GM23248 (cell line): Measurements from ENCODE around the gene ABR. TPM values are rescaled to one million over a fixed set of nuclear protein-coding genes. Genes with fewer than 3 reads are reported as not detected.

ENCODE experiments used
- DNase-seq: peaks from one replicate; pipeline ENCODE4 v3.0.0-alpha.2; 2015
- H2AFZ ChIP-seq: fragments of 200-600 bp; sonication (generic); 2 replicates; pipeline ENCODE4 v1.6.1; 2016; ENCODE audit warnings: antibody characterized with exemption
- H3F3A ChIP-seq: fragments of 200-600 bp; sonication (generic); 2 replicates; pipeline ENCODE4 v1.6.1; 2016; ENCODE audit warnings: mild to moderate bottlenecking, antibody characterized with exemption, mixed run types; ENCODE audit not compliant: insufficient read depth
- H3K27ac ChIP-seq: fragments of 200-600 bp; sonication (generic); 2 replicates; pipeline ENCODE4 v1.5.1; 2016; ENCODE audit warnings: mild to moderate bottlenecking
- H3K27me3 ChIP-seq: fragments of 200-600 bp; sonication (generic); replicated peaks from 2 replicates; pipeline ENCODE4 v1.6.1; 2016; ENCODE audit warnings: mild to moderate bottlenecking; ENCODE audit not compliant: insufficient read depth
- H3K36me3 ChIP-seq: fragments of 200-600 bp; sonication (generic); 2 replicates; pipeline ENCODE4 v1.6.1; 2016; ENCODE audit warnings: low read depth, mild to moderate bottlenecking
- H3K4me1 ChIP-seq: fragments of 200-600 bp; sonication (generic); 2 replicates; pipeline ENCODE4 v1.6.1; 2016; ENCODE audit warnings: mild to moderate bottlenecking; ENCODE audit not compliant: insufficient read depth
- H3K4me2 ChIP-seq: fragments of 200-600 bp; sonication (generic); one replicate; pipeline ENCODE4 v1.6.1; 2016; ENCODE audit warnings: mild to moderate bottlenecking; ENCODE audit not compliant: unreplicated experiment
- H3K4me3 ChIP-seq: fragments of 200-600 bp; sonication (generic); 2 replicates; pipeline ENCODE4 v1.5.1; 2016; ENCODE audit warnings: mild to moderate bottlenecking
- H3K79me2 ChIP-seq: fragments of 200-600 bp; sonication (generic); 2 replicates; pipeline ENCODE4 v1.6.1; 2016; ENCODE audit warnings: mild to moderate bottlenecking; ENCODE audit not compliant: insufficient read depth
- H3K9ac ChIP-seq: fragments of 200-600 bp; sonication (generic); 2 replicates; pipeline ENCODE4 v1.6.1; 2016; ENCODE audit warnings: mild to moderate bottlenecking
- H3K9me2 ChIP-seq: fragments of 200-600 bp; sonication (generic); 2 replicates; pipeline ENCODE4 v1.6.1; 2016; ENCODE audit warnings: mixed run types, mild to moderate bottlenecking, moderate library complexity; ENCODE audit not compliant: insufficient read depth
- H3K9me3 ChIP-seq: fragments of 200-600 bp; sonication (generic); one replicate; pipeline ENCODE4 v1.6.1; 2017; ENCODE audit warnings: low read depth
- H4K20me1 ChIP-seq: fragments of 200-600 bp; sonication (generic); 2 replicates; pipeline ENCODE4 v1.6.0; 2016; ENCODE audit not compliant: insufficient read depth
- EZH2 ChIP-seq: fragments of 200-600 bp; sonication (generic); IDR thresholded peaks from 2 replicates; pipeline ENCODE4 v1.6.1; 2018; ENCODE audit warnings: antibody characterized with exemption, mild to moderate bottlenecking; ENCODE audit not compliant: insufficient read depth, poor library complexity, severe bottlenecking
- EZH2phosphoT487 ChIP-seq: fragments of 200-600 bp; sonication (generic); IDR thresholded peaks from 2 replicates; pipeline ENCODE4 v1.6.1; 2018; ENCODE audit warnings: antibody characterized with exemption, moderate library complexity, mild to moderate bottlenecking, low read depth; ENCODE audit not compliant: insufficient read depth
- WGBS, 2 experiments: methylation state at CpG; one replicate each; pipeline ENCODE4 v1.1.6; 2015 to 2017; ENCODE audit warnings: low lambda C conversion rate in 2 of 2, low coverage in 1 of 2; ENCODE audit errors: missing lambda C conversion rate in 2 of 2; 5-methylcytosine and 5-hydroxymethylcytosine counted together
- in situ Hi-C: fragments of 300-500 bp; cut with MboI; formaldehyde crosslinking; loops from 2 replicates; pipeline ENCODE4 v1.15.0; 2020
- polyA plus RNA-seq: library from polyadenylated mRNA; unstranded; fragments of >200 nt; fragmentation: Nextera tagmentation; extraction: Ambion mirVana; gene quantifications from 2 replicates; pipeline ENCODE4 v1.2.1, GENCODE V29; 2016
- total RNA-seq: library from RNA; depleted of rRNA; stranded (reverse); fragments of >200 nt; shearing (Covaris generic); gene quantifications from 2 replicates; pipeline ENCODE4 v1.2.3, GENCODE V29; 2014

Gene ABR
- total and polyA plus RNA-seq, 2 experiments from 2014 or later = 24.4 to 38.2 TPM

DNA sequence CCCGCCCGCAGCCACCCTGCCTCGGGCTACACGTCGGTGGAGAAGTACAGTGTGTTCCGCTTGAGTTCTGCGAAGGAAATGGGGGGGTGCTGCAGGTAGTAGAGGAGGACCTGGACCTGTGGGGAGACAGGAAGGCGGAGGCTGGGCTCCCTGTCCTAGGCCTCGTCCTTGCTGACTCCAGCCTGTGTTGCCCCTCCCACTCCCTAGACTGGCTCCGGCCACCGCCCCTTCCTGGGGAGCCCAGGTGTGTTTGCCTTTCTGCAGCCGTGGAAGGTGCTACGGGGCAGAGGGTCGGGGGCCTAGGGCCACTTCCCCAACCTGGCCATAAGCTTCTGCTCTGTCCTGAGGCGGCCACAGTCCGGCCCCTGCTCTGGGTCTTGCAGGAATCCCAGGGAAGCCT lies 173.7 kb downstream of the ABR start:
- Histone ChIP-seq H2AFZ (no peak overlapping the region), H3K4me1 (peaks cover 22% of the 10 kb centered on the region), H3K4me2 (no peak overlapping the region), H3K9me3 (no peaks in the 10 kb centered on the region), H3K27me3 (no peaks in the 10 kb centered on the region), H4K20me1 (no peaks in the 10 kb centered on the region; the same call in 1 of the 2 replicates), H3K27ac (no peak overlapping the region), H3K4me3 (no peak overlapping the region), H3K79me2 (no peaks in the 10 kb centered on the region), H3K36me3 (0 out of 2 replicates have a peak, but pooled peaks cover 1% of the 10 kb centered on the region), H3K9ac (no peak overlapping the region), H3F3A (peaks cover 24% of the 10 kb centered on the region), H3K9me2 (no peaks in the 10 kb centered on the region)
- TF ChIP-seq EZH2phosphoT487 (no peak), EZH2 (no peak)
- in situ Hi-C loops = no loop called here
- WGBS, 2 experiments = 89 to 91% methylated on average over 15 to 16 of the region's 16 CpGs
- no peak for DNase-seq

DNA sequence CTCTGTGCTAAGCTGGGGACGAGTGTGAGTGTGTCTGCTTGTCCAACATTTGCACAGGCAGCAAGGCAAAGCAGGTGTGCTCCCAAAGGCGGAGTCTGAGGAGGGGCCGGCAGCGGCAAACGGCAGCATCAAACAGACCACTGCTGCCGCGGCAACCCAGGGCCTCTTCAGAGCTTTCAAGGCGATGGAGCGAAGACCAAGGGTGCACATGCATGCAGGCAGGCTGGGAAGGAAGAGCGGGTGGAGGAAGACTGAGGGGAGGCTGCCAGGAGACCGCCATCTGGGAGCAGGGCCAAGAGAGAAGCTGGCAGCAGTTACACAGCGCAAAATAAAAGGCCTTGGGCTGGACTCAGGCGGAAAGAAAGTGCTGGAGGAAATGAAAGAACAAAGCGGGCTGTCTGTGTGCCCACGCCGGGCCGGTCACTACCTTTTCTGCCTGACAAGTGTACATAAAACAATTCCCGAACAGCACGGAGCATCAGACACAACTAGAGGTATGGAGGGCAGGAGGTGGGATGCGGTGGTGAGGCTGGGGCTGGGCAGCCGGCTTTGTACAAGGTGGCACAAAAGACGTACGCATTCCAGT lies 174.3 kb downstream of the ABR start:
- peaks cover 7% of the 10 kb centered on the region; the same call in 1 of the 2 replicates for H3K36me3 ChIP-seq
- H4K20me1 ChIP-seq = no peaks in the 10 kb centered on the region; the same call in 1 of the 2 replicates
- no peaks in the 10 kb centered on the region for H3K27me3 ChIP-seq
- H3K79me2 ChIP-seq = peaks cover 4% of the 10 kb centered on the region; the same call in 1 of the 2 replicates
- peaks cover 30% of the 10 kb centered on the region for H3F3A ChIP-seq
- H2AFZ ChIP-seq = no peak overlapping the region
- WGBS, 2 experiments = 69 to 71% methylated on average over 23 of the region's 23 CpGs
- in situ Hi-C loops = no loop called here
- H3K9me3 ChIP-seq = no peaks in the 10 kb centered on the region
- H3K27ac ChIP-seq = no peak overlapping the region
- TF ChIP-seq EZH2 (no peak), EZH2phosphoT487 (no peak)
- H3K9ac ChIP-seq = no peak overlapping the region
- peak; percentile 38 for DNase-seq
- peaks cover 28% of the 10 kb centered on the region for H3K4me1 ChIP-seq
- no peak overlapping the region for H3K4me3 ChIP-seq
- no peak overlapping the region for H3K4me2 ChIP-seq
- no peaks in the 10 kb centered on the region for H3K9me2 ChIP-seq

DNA sequence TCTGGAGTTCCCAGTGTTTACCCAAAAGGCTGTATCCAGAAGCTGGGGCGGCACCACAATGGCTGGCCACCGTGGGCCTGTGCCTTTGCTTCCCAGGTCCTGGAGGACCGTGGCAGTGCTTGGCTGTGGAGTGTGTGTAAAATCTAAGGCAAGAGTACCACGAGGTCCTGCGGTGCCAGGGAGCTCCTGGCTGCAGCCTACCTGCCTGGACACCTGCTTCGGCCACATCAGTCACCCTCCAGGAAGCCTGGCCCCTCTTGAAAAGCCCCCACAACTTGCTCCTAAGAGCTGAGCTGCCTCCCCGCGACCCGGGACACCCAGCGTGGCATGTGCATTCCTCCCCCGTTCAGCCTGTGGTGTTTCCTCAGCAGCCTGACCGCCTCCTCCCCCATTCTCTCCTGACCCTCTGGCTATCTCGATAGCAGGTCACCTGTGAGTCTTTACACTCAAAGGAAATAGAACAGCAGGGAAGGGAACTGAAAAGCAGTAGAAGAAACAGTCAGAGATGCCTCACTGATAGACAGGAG lies 174.9 kb downstream of the ABR start:
- Histone ChIP-seq H3K27me3 (no peaks in the 10 kb centered on the region), H2AFZ (no peak overlapping the region), H3K9me2 (no peaks in the 10 kb centered on the region), H3K27ac (no peak overlapping the region), H3F3A (peaks cover 32% of the 10 kb centered on the region), H3K79me2 (peaks cover 10% of the 10 kb centered on the region), H4K20me1 (no peaks in the 10 kb centered on the region; the same call in 1 of the 2 replicates), H3K9ac (no peak overlapping the region), H3K4me2 (no peak overlapping the region), H3K36me3 (peaks cover 12% of the 10 kb centered on the region; the same call in 1 of the 2 replicates), H3K4me1 (peaks cover 28% of the 10 kb centered on the region), H3K4me3 (no peak overlapping the region), H3K9me3 (no peaks in the 10 kb centered on the region)
- no peak for TF ChIP-seq EZH2
- no peak for TF ChIP-seq EZH2phosphoT487
- in situ Hi-C loops = no loop called here
- 93% methylated on average over 9 to 13 of the region's 13 CpGs for WGBS, 2 experiments
- DNase-seq = no peak

DNA sequence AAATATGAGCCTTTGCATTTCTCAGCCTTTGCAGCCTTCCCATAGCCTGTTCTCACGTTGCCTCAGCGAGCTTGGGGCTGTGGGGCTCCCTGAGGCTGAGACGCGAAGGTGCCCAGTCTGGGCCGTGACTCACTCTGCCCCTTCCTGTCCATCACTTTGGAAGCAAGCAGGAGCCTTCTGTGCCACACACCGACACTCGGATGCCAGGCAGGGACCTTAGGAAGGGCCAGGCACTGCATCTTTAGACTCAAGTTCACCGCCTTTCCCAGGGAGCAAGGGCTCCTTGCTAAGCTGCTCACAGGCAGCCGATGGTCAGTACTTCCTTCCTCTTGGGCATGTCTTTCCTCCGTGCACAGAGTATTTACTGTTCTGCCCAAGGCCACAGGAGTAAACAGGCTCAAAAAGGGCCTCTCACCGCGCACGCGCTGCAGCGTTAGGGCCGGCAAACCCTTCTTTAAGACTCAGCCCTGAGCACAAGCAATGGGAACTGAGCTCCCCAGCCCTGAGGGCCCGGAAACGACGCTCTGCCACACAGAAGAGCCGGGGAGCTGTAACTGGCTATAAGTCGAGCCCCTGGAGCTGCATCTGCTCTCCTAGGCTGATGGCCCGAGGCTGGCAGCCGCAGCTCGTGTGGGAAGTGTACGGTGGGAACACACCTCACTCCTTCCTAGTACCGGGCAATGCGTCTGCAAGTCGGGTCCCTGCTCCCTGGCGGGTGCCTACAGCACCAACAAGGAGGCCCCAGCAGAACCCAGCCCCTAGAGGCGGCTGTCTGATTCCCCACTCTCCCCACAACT lies 175.6 kb downstream of the ABR start:
- DNase-seq = no peak
- Histone ChIP-seq H3K27me3 (no peaks in the 10 kb centered on the region), H3F3A (peaks cover 37% of the 10 kb centered on the region), H2AFZ (no peak overlapping the region), H3K9me3 (no peaks in the 10 kb centered on the region), H3K36me3 (peaks cover 17% of the 10 kb centered on the region; the same call in 1 of the 2 replicates), H3K4me1 (peaks cover 28% of the 10 kb centered on the region), H3K79me2 (peaks cover 16% of the 10 kb centered on the region), H3K4me3 (no peak overlapping the region), H3K27ac (no peak overlapping the region), H4K20me1 (no peaks in the 10 kb centered on the region; the same call in 1 of the 2 replicates), H3K4me2 (no peak overlapping the region), H3K9me2 (no peaks in the 10 kb centered on the region), H3K9ac (no peak overlapping the region)
- TF ChIP-seq EZH2phosphoT487 (no peak), EZH2 (no peak)
- 87 to 91% methylated on average over 30 of the region's 30 CpGs for WGBS, 2 experiments
- in situ Hi-C loops = no loop called here
